HepG2 (cell line): ENCODE data around the gene THADA. TPM values are rescaled to one million over a fixed set of nuclear protein-coding genes. Genes with fewer than 3 reads are reported as not detected.

Experiments used
- BORCS8-MEF2B ChIP-seq: sonication (generic); formaldehyde crosslinking; IDR thresholded peaks from 2 replicates; pipeline ENCODE4 v1.8.0; 2022; ENCODE audit warnings: mild to moderate bottlenecking, missing genetic modification reagents
- SIN3B ChIP-seq: fragments of 150-350 bp; IDR thresholded peaks from 2 replicates; pipeline ENCODE4 v1.6.1; 2014; ENCODE audit warnings: low read length
- TSC22D2 ChIP-seq: sonication (generic); formaldehyde crosslinking; IDR thresholded peaks from 2 replicates; pipeline ENCODE4 v1.5.1; 2020; ENCODE audit warnings: missing genetic modification reagents, mild to moderate bottlenecking, borderline replicate concordance
- ZBTB21 ChIP-seq: sonication (generic); formaldehyde crosslinking; IDR thresholded peaks from 2 replicates; pipeline ENCODE4 v1.4.0; 2020; ENCODE audit warnings: missing genetic modification reagents
- ZFP82 ChIP-seq: sonication (generic); formaldehyde crosslinking; IDR thresholded peaks from 2 replicates; pipeline ENCODE4 v1.5.1; 2020; ENCODE audit warnings: mild to moderate bottlenecking, missing genetic modification reagents, borderline replicate concordance
- ZNF557 ChIP-seq: sonication (generic); formaldehyde crosslinking; IDR thresholded peaks from 2 replicates; pipeline ENCODE4 v1.4.0; 2020; ENCODE audit warnings: missing genetic modification reagents
- ZNF841 ChIP-seq: sonication (generic); formaldehyde crosslinking; IDR thresholded peaks from 2 replicates; pipeline ENCODE4 v1.8.1; 2023; ENCODE audit warnings: missing genetic modification reagents, borderline replicate concordance
- polyA plus RNA-seq, 8 experiments: library from polyadenylated mRNA; depleted of rRNA in 3 of 8; stranded (reverse) in 7 of 8; unstranded in 1 of 8; fragments of >200 nt; fragmentation: Illumina TruSeq in 4 of 8; extraction: Trizol in 4 of 8; gene quantifications; 2 replicates each; pipeline versions ENCODE4 v1.2.1 to v1.2.3, GENCODE V29; 2011 to 2016; ENCODE audit warnings: low read depth in 4 of 8, missing spikeins in 1 of 8, mixed read lengths in 1 of 8; ENCODE audit not compliant: insufficient read depth in 1 of 8
- total RNA-seq, 5 experiments: library from RNA; depleted of rRNA; stranded (reverse); fragments of >200 nt; fragmentation: Illumina TruSeq; extraction: Trizol; gene quantifications; 2 replicates each; pipeline ENCODE4 v1.2.3, GENCODE V29; 2016; ENCODE audit warnings: low read depth in 1 of 5
- TF ChIP-seq, protein P1 (sequence below): sonication (generic); formaldehyde crosslinking; IDR thresholded peaks from 2 replicates; pipeline ENCODE4 v1.4.0; 2020; ENCODE audit warnings: missing genetic modification reagents; ENCODE audit errors: not compliant biosample characterization
- TF ChIP-seq, protein P2 (sequence below): sonication (generic); formaldehyde crosslinking; IDR thresholded peaks from 2 replicates; pipeline ENCODE4 v1.8.1; 2022; ENCODE audit warnings: low read depth, mild to moderate bottlenecking, missing genetic modification reagents
- TF ChIP-seq, protein P3 (sequence below): sonication (generic); formaldehyde crosslinking; IDR thresholded peaks from 2 replicates; pipeline ENCODE4 v1.4.0; 2020; ENCODE audit warnings: missing genetic modification reagents
- TF ChIP-seq, protein P4 (sequence below): IDR thresholded peaks from 2 replicates; pipeline ENCODE4 v1.6.1; 2012; ENCODE audit warnings: low read depth, low read length, improper control_type of control experiment
- TF ChIP-seq, protein P5 (sequence below): sonication (generic); formaldehyde crosslinking; IDR thresholded peaks from 2 replicates; pipeline ENCODE4 v1.4.0; 2020; ENCODE audit warnings: missing genetic modification reagents, low read depth, mild to moderate bottlenecking, borderline replicate concordance
- TF ChIP-seq, protein P6 (sequence below): IDR thresholded peaks from 2 replicates; pipeline ENCODE4 v1.6.1; 2018; ENCODE audit warnings: missing genetic modification reagents, mild to moderate bottlenecking, missing compliant biosample characterization

Gene THADA
- total and polyA plus RNA-seq, 2 of the 13 experiments (the other 11 are each of a cell fraction or from before 2014, with no cell fraction given), result 12.7 to 21.7 TPM

DNA sequence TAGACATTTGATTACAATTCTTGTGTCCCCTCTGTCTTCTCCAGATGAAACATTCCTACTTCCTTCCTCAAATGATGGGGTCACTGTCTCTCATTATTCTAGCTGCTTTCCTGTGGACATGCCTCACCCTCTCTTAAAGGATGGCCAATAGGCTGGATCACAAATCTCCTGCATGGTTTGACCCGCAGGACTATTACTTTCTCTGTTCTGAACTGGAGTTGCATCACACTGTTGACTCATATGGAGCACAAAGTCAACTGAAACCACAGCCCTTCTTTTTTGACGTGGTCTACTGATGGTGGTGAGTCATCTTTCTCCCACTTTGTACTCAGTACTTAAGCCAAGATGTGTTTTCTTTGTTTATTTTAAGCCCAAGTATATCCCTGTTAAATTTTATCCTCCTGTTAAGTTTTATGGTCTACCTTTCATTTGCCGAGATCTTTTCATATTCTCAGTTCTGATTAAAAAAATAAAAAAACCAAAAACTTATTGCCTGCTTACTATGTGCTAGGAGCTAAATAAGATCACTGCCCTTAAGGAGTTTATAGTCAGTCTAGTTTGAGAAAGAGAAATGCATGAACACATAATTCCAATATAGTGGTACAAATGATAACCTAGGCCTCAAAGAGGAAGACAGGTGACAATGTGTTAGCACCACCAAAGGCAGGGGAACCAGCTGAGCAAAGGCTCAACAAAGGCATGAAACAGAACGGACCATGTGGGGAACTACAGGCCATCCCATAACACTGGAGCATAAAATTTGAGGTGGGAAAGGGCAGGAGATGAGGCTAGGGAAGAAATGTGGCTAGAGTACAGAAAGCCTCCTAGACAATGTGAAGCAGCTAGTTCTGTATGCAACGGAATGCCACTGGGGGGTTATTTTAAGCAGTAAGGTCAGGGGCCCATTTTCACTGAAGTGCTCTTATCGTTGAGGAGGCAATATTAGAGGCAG lies 301.8 kb downstream of the THADA start (continued):
- TF ChIP-seq, protein P1, sequence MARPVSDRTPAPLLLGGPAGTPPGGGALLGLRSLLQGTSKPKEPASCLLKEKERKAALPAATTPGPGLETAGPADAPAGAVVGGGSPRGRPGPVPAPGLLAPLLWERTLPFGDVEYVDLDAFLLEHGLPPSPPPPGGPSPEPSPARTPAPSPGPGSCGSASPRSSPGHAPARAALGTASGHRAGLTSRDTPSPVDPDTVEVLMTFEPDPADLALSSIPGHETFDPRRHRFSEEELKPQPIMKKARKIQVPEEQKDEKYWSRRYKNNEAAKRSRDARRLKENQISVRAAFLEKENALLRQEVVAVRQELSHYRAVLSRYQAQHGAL (CRISPR knock-in tag), result peak; percentile 46
- TF ChIP-seq ZNF841 (CRISPR knock-in tag) (no peak), TSC22D2 (CRISPR knock-in tag) (no peak), ZFP82 (CRISPR knock-in tag) (no peak), SIN3B (no peak), BORCS8-MEF2B (CRISPR knock-in tag) (0 out of 2 replicates have a peak, but pooled peaks have one; percentile 2), ZNF557 (CRISPR knock-in tag) (peak; percentile 68; the same call in 1 of the 2 replicates), ZBTB21 (CRISPR knock-in tag) (peak; percentile 93)
- TF ChIP-seq, protein P2, sequence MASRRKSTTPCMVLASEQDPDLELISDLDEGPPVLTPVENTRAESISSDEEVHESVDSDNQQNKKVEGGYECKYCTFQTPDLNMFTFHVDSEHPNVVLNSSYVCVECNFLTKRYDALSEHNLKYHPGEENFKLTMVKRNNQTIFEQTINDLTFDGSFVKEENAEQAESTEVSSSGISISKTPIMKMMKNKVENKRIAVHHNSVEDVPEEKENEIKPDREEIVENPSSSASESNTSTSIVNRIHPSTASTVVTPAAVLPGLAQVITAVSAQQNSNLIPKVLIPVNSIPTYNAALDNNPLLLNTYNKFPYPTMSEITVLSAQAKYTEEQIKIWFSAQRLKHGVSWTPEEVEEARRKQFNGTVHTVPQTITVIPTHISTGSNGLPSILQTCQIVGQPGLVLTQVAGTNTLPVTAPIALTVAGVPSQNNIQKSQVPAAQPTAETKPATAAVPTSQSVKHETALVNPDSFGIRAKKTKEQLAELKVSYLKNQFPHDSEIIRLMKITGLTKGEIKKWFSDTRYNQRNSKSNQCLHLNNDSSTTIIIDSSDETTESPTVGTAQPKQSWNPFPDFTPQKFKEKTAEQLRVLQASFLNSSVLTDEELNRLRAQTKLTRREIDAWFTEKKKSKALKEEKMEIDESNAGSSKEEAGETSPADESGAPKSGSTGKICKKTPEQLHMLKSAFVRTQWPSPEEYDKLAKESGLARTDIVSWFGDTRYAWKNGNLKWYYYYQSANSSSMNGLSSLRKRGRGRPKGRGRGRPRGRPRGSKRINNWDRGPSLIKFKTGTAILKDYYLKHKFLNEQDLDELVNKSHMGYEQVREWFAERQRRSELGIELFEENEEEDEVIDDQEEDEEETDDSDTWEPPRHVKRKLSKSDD (CRISPR knock-in tag), result peak; percentile 95
- TF ChIP-seq, protein P3, sequence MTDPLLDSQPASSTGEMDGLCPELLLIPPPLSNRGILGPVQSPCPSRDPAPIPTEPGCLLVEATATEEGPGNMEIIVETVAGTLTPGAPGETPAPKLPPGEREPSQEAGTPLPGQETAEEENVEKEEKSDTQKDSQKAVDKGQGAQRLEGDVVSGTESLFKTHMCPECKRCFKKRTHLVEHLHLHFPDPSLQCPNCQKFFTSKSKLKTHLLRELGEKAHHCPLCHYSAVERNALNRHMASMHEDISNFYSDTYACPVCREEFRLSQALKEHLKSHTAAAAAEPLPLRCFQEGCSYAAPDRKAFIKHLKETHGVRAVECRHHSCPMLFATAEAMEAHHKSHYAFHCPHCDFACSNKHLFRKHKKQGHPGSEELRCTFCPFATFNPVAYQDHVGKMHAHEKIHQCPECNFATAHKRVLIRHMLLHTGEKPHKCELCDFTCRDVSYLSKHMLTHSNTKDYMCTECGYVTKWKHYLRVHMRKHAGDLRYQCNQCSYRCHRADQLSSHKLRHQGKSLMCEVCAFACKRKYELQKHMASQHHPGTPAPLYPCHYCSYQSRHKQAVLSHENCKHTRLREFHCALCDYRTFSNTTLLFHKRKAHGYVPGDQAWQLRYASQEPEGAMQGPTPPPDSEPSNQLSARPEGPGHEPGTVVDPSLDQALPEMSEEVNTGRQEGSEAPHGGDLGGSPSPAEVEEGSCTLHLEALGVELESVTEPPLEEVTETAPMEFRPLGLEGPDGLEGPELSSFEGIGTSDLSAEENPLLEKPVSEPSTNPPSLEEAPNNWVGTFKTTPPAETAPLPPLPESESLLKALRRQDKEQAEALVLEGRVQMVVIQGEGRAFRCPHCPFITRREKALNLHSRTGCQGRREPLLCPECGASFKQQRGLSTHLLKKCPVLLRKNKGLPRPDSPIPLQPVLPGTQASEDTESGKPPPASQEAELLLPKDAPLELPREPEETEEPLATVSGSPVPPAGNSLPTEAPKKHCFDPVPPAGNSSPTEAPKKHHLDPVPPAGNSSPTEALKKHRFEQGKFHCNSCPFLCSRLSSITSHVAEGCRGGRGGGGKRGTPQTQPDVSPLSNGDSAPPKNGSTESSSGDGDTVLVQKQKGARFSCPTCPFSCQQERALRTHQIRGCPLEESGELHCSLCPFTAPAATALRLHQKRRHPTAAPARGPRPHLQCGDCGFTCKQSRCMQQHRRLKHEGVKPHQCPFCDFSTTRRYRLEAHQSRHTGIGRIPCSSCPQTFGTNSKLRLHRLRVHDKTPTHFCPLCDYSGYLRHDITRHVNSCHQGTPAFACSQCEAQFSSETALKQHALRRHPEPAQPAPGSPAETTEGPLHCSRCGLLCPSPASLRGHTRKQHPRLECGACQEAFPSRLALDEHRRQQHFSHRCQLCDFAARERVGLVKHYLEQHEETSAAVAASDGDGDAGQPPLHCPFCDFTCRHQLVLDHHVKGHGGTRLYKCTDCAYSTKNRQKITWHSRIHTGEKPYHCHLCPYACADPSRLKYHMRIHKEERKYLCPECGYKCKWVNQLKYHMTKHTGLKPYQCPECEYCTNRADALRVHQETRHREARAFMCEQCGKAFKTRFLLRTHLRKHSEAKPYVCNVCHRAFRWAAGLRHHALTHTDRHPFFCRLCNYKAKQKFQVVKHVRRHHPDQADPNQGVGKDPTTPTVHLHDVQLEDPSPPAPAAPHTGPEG, result no peak
- TF ChIP-seq, protein P4, sequence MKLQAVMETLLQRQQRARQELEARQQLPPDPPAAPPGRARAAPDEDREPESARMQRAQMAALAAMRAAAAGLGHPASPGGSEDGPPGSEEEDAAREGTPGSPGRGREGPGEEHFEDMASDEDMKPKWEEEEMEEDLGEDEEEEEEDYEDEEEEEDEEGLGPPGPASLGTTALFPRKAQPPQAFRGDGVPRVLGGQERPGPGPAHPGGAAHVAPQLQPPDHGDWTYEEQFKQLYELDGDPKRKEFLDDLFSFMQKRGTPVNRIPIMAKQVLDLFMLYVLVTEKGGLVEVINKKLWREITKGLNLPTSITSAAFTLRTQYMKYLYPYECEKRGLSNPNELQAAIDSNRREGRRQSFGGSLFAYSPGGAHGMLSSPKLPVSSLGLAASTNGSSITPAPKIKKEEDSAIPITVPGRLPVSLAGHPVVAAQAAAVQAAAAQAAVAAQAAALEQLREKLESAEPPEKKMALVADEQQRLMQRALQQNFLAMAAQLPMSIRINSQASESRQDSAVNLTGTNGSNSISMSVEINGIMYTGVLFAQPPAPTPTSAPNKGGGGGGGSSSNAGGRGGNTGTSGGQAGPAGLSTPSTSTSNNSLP, result peak; percentile 85; the same call in 1 of the 2 replicates
- TF ChIP-seq, protein P5, sequence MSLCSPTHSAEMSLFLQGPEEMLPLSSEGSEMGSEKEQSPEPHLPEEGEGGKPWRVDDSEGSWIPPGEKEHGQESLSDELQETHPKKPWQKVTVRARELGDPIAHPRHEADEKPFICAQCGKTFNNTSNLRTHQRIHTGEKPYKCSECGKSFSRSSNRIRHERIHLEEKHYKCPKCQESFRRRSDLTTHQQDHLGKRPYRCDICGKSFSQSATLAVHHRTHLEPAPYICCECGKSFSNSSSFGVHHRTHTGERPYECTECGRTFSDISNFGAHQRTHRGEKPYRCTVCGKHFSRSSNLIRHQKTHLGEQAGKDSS (CRISPR knock-in tag), result 0 out of 2 replicates have a peak, but pooled peaks have one; percentile 31
- TF ChIP-seq, protein P6, sequence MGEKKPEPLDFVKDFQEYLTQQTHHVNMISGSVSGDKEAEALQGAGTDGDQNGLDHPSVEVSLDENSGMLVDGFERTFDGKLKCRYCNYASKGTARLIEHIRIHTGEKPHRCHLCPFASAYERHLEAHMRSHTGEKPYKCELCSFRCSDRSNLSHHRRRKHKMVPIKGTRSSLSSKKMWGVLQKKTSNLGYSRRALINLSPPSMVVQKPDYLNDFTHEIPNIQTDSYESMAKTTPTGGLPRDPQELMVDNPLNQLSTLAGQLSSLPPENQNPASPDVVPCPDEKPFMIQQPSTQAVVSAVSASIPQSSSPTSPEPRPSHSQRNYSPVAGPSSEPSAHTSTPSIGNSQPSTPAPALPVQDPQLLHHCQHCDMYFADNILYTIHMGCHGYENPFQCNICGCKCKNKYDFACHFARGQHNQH (CRISPR knock-in tag), result peak; percentile 96
